NCI-H524 (cell line): ENCODE measurements around the gene RNF34.

ENCODE experiments used
- DNase-seq, 2 experiments: peaks; one replicate each; lab custom pipeline; 2025; lab: John Stamatoyannopoulos, UW

RNF34 gene

GRCh38 chr12:121388421-121388981, 11.4 kb upstream of the RNF34 start:
- no peak for DNase-seq

DNA sequence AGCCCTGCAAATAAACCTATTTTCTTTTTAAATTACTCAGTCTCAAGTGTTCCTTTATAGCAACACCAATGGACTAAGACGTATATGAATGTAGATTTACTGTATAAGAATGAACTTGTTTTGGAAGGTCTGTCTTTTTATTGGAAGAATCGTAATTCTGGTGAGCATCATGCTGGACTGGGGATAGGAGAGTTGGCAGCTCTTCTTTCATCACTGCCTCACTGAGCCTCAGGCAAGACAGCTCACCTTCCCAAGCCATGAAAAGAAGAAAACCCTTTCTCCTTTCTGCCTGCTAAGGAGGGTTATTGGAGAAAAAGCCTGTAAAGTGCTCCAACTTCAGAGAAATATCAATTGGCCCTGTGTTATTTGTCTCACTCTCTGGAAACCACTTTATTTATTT, 9.1 kb upstream of the RNF34 start:
- DNase-seq: no peak

DNA sequence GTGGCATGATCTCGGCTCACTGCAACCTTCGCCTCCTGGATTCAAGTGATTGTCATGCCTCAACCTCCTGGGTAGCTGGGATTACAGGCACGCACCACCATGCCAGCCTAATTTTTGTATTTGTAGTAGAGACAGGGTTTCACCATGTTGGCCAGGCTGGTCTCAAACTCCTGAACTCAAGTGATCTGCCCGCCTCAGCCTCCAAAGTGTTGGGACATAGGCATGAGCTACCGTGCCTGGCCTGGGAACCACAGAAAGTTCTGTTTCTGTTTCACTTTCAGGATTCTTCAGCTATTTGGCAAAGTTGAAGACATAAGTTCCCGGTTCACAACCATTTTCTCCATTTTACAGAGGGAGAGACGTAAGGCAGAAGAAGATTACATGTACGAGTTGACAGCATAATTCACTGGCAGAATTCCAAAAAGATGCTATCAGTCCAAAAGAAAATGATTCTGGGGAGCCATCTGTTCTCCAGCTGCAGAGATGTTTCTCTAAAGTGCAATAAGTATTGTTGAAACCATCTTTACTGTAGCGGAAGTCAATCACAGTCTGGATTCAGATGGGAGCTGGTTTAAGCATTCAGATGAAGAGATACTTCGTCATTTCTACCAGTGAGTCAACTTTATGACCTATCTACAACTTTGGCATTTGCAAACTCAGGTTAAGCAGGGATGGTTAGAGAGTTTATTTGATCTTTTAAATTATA, 8.1 kb upstream of the RNF34 start:
- peak; percentile 55 to 82 for DNase-seq

- no peak for DNase-seq
Observed at GRCh38 chr12:121392325-121392716, 7.6 kb upstream of the RNF34 start.

- DNase-seq: no peak
Observed at GRCh38 chr12:121397521-121397920, 2.4 kb upstream of the RNF34 start.

DNA sequence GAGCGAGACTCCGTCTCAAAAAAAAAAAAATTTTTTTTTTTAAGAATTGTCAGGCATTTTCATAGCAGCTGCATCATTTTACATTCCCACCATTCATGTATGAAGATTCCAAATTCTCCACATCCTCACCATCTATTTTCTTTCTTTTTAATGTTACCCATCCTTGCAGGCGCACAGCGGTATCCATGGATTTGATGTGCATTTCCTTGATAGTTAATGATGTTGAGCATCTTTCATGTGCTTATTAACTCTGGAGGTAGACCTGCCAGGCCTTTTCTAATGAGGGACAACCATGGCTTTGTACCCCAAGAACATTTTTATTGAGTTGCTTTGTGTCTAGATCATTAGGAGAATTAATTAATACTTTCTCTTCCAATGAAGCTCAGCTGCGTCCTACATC, 1.6 kb upstream of the RNF34 start:
- DNase-seq: no peak

- peak; percentile 26 to 38 for DNase-seq
Observed at GRCh38 chr12:121400332-121401139, 618 bp downstream of the RNF34 start.

GRCh38 chr12:121403721-121404120, 3.8 kb downstream of the RNF34 start:
- no peak for DNase-seq

DNA sequence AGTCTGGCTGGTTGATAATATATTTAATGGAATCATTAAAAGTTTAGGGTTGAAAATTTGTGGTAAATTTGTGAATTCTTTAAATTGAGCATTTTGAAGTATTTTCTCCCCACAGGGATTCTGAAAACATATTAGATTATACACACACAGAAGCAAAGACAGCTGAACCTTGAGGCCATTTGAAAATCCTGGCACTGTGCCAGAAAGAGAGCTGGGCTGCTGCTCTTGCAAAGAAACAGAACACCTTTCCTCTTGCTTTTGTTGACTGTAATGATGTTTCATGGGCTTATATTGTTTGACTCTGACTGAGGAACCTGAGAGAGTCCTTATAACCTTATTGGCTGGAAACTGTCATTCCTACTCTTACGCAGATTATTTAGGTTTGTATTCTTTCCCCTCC, 4.8 kb downstream of the RNF34 start:
- peak; percentile 4 to 33 for DNase-seq

GRCh38 chr12:121405211-121405610, 5.3 kb downstream of the RNF34 start:
- no peak for DNase-seq

DNA sequence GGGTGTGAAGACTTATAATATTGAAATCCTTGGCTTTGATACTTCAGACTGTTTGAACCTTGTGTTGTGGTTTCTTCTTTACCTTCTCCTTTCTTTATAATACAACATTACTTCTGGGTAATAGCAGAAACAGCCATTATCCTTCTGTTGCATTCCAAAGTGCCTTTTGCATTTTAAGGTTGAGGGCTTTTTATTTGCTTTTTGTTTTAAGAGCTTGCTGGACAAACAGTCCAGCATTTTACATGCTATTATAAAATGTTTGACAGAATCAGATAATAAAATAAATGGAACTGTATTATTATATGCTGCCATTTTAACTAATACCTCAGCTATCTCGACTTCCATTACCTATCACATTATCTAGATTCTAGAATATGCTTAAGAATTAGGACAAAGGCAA, 14.0 kb downstream of the RNF34 start:
- no peak for DNase-seq

- DNase-seq: no peak
Observed at GRCh38 chr12:121417847-121418246, 17.9 kb downstream of the RNF34 start.

GRCh38 chr12:121420109-121420508, 20.2 kb downstream of the RNF34 start:
- DNase-seq: no peak

- DNase-seq: no peak
Observed at GRCh38 chr12:121423253-121423652, 23.3 kb downstream of the RNF34 start.

- no peak for DNase-seq
Observed at GRCh38 chr12:121423682-121424623, 24.0 kb downstream of the RNF34 start.

DNA sequence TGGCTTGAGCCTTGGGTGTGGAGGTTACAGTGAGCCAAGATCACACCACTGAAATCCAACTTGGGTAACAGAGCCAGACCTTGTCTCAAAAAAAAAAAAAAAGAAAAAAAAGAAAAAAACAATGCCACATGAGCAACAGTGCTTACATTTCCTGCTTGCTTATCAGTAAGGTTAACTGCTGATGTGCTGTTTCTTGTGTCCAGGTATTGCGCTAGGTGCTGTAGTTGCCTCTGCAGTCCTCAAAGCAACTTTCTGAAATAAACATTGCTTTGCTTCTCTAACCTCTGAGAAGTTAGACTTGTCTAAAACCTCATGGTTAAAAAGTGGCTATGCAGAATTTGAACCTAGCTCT, 24.7 kb downstream of the RNF34 start:
- DNase-seq: no peak

- no peak for DNase-seq
Observed at GRCh38 chr12:121427556-121428050, 27.7 kb downstream of the RNF34 start.

- DNase-seq: no peak
Observed at GRCh38 chr12:121428883-121429282, 29.0 kb downstream of the RNF34 start.

DNA sequence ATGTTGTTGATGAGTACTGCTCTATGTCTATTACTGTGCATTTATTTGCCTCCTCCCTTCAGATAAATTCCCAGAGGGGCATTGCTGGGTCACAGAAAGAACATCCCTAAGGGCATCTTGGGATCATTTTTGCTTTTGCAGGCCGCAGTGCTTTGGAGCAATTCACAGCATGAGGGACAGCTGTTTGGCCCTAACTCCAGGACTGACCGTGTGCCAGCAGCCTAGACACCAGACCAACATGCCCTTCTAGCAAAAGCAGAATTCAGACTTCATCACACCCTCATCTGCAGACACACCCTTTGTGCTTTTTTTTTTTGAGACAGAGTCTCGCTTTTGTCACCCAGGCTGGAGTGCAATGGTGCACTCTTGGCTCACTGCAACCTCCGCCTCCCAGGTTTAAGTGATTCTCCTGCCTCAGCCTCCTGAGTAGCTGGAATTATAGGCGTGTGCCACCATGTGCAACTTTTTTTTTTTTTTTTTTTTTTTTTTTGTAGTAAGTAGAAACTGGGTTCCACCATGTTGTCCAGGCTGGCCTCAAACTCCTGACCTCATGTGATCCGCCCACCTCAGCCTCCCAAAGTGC, 31.0 kb downstream of the RNF34 start:
- DNase-seq: no peak

DNA sequence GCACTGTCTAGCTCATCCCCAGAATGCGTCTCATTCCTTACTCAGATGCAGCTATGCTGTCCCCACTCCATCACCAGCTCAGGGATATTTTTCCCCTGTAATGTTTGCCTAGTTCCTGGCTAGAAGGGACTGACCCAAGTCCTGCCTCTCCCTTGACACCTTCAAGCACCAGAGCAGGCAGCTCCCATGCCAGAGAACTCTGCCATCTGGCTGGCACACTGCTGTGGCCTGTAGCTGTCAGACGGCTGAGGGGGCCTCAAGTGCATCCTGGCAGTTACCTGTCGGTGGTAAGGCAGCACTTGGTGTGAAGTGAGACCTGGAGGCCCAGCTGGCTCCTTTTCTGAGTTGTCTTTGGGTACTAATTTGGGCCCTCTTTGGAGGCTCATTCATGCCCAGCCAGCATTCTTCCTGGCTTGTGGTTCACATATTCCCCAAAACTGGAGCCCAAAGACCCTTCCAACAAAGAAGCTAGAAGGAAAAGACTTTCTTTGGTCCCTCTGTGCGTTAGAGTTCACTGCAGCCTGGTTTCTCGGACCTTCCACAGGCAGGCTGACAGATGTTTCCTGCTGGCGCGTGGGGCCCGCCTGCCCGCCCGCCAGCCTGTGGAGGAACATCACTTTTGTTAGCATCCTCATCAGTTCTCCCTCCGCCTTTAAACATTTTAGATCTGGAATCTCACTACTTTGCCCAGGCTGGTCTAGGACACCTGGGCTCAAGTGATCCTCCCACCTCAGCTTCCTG, 33.0 kb downstream of the RNF34 start:
- no peak for DNase-seq

GRCh38 chr12:121436706-121437105, 36.8 kb downstream of the RNF34 start:
- no peak for DNase-seq
